Fibroblast of skin of left quadriceps (primary cell): ENCODE measurements around the gene PRPH.
"Not testable (repeated sequence)": the region's sequence is repeated elsewhere in the genome, so short reads cannot be mapped to it uniquely, and the experiment has no call there.

Source experiments
- DNase-seq, 2 experiments: peaks; one replicate each; pipeline ENCODE4 v3.0.0-alpha.2; 2013; ENCODE audit warnings: low read depth in 2 of 2

Gene PRPH

DNA sequence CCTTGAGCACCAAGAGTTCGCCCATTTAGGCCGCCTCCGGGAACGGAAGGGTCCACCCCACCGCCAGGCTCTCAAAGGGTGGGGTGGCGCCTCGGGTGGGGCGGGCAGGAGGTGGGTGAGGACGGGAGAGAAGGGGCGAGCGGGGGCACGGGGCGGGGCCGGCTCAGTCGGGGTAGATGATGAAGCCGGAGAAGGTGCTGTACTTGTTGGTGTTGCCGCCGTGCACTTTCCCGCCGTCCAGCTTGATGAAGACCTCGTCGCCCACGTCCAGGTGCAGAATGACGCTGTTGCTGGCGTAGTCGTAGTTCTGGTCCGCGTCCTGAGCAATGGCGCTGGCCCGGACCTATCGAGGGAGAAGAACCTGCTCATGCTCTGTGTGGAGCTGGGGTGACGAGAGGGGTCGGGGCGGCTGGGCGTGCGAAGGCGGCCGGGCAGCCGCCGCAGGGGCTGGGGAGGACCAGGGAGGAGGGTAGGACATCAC lies 38.0 kb downstream of the PRPH start:
- DNase-seq: no peak

DNA sequence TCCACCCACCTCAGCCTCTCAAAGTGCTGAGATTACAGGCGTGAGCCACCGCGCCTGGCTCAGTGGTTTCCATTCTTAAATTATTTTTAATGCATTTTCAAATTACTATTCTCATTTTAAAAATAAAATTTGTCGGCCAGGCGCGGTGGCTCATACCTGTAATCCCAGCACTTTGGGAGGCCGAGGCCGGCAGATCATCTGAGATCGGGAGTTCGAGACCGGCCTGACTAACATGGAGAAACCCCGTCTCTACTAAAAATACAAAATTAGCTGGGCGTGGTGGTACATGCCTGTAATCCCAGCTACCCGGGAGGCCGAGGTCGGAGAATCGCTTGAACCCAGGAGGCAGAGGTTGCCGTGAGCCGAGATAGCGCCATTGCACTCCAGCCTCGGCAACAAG lies 38.8 kb downstream of the PRPH start:
- not testable (repeated sequence) for DNase-seq

DNA sequence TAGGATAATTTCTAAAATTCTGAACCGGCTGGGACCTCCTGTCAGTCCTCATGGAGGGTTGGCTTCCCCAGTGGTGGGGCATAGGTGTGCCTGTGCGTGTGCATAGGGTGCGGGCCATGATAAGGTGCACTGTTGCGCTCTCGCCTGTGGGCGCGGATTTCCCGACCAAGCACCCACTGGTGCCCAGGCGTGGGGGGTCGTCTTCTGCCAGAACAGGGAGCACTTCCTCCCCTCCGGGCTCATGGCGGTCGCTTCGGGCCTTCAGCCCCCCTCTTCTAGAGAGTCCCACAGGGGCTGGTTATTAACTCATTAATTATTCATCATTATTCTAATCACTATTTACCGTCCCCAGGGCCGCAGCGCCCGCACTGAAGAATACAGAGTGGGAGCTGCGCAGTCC lies 39.3 kb downstream of the PRPH start:
- no peak for DNase-seq

DNA sequence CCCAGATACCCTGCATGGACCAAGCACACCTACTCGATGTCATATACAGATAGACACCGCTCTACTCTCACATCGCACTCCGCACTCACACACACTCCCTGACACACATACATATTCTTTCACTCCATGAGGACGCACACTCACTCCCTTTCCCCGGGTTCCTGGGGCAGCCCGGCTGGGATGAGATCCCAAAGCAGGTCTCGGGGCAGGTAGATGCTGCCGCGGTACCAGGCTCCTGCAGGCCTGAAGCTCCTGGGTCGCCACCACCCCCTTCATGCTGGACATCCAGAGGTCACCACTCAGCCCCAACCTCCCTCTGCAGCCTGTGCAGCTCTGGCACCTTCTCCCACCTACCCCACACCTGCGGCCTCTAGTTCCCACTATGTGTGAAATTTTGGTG lies 39.7 kb downstream of the PRPH start:
- no peak for DNase-seq

DNA sequence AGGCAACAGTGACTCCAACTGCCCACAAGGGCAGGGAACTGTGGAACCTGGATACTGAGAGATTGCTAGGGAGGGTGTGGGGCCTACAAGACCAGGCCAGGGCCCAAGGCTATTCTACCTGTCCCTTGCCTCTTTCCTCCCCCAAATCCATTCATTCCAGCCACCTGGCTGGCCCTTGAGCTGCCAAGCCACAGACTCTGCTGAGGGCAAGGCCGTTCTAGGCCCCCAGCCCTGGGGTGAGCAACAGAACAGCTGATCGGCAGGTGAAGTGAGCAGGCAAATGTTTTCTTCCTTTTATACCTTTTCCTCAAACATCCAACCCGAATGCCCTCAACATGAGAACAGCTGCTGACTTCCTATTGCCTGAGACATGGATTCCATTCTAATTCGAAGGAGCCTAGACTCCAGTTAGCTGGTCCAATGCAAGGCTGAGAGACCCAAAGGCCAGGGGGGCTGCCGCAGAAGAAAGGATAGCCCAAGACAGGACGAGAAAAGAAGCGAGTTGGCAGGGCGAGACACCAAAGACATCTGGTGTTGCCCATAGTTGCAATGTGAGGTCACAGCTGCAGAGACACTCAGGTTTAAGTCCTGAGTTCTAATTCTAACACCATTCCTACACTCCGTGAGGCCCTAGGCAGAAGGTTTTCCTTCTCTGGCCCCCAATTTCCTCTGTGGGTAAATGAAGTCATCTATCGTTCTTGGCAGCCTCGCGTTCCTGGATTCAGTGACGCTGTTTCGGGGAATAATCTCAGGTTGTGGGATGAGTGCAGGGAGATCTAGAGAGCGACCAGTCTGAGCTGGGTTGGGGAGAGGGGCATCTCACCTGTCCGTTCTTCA lies 40.4 kb downstream of the PRPH start:
- no peak for DNase-seq

DNA sequence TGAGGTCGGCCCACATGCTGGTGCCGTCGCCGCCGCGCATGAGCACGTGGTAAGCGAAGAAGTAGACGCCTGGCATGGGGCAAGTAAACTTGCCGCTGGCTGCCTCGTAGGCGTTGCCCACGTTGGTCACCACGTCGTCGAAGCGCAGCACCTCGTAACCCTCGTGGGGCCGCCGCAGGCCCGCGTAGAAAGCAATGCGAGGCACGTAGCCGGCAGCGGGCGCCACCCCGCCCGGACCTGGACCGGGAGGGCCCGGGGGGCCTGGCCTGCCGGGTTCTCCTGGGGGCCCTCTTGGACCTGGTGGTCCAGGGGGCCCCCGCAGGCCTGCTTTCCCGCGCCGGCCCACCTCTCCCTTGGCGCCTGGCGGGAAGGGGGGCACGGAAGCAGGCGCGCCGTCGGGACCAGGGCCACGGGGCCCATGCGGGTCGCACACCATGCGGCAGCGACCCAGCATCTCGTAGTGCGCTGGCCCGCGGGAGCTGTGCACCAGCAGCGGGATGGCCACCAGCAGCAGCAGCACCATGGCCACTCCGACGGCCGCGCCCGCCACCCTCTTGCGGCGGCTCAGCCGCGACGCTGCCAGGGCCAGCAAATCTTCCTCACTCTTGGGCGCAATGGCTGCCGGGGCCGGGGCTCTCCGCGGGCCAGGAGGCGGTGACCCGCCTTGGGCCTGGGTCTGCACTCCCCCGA lies 41.2 kb downstream of the PRPH start:
- DNase-seq: no peak

DNA sequence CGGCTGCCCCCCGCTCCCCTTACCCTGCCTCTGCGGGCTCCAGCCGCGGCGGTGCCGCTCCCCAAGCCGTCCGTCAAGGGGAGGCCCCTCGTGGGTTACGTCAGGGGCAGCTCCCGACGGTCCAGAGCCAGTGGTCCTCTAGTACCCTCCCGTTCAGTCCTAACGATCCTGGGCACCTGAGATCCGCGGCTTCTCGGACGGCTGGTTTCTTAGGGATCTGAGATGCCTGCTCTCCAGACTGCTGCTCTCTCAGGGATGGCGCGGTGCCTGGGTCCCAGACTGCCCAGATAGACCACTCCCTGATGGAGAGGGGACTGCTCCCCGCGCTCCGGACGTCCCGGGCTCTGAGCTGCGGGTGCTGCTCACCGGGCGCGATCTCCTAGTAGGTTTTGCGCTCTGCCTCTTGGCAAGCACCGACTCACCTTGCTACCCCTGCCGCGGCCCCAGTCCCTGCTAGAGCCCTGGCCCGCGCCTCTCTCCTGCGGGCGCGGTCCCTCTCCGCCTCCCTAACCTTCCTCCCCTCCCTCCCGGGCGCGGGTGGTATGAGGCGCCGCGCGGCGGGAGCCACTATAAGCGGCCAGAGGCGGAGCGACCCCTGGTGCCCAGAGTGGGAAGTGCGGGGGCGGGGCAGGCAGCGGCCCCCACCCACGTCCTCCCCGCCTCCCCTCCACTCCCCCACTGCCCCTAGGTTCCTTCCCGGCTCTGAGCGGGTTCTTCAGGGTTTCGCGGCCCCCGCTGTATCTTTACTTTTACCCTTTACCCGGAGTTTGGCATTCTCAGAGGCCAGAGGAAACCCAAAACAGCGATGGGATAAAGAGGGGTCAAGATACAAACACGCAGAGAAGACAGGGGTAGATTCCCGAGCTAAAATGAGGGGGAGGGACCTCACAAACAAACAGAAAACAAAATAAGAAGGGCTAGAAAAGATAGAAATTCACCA lies 42.0 kb downstream of the PRPH start, which contains the start of gene C1QL4:
Gene C1QL4 (minus strand): TSS at position 544 of the 940 bp plus-strand sequence. CDS start 711 bp downstream, outside the sequence.
- DNase-seq: peak in 1 of 2 experiments; percentile 23

DNA sequence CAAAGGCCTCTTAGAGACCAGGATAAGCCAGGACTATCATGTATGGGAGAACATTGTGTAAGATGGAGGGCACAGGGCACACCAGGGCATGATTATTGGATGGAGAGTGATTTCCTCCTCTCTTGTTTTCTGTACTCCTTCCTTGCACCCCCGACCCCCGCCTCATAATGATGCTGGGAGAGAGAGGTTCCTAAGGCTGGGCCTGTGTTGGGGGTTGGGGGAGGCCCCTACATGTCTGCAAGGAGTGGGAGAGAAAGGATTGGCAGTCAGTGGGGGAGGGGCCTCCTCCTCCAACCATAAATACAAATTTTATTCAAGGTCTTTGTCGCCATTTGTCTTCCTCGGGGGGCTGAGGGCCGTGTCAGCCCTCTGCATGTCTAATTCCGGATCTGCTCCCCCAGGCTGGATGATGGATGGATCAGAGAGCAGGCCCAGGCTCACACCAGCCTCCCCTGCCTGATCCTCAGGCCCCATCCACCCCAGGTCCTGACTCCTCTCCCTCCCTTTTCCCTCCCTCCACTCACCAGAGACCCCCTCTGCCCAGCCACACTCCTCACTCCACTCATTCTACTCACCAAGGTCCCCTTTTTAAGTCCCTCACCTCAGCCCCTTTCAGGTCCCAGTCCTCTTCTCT lies 44.0 kb downstream of the PRPH start:
- no peak for DNase-seq

DNA sequence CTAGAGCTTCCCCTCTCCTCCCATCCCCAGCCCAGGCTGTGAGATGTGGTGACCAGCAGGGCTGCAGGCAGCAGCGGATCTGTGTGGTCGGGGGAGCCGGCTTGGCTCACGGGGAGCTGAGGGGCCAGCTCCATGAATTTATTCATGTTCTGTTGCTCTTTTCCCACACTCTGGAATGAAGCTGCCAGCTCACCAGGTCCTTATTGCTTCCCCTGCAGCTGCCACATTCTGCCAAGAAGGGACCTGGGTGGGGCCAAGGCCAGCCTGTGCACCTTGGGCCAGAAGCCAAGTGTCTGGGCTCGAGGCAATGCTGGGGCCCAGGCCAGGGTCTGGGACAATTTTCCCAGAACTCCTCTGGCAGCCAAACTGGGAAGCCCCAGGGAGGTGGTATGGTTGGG lies 44.5 kb downstream of the PRPH start:
- no peak for DNase-seq

DNA sequence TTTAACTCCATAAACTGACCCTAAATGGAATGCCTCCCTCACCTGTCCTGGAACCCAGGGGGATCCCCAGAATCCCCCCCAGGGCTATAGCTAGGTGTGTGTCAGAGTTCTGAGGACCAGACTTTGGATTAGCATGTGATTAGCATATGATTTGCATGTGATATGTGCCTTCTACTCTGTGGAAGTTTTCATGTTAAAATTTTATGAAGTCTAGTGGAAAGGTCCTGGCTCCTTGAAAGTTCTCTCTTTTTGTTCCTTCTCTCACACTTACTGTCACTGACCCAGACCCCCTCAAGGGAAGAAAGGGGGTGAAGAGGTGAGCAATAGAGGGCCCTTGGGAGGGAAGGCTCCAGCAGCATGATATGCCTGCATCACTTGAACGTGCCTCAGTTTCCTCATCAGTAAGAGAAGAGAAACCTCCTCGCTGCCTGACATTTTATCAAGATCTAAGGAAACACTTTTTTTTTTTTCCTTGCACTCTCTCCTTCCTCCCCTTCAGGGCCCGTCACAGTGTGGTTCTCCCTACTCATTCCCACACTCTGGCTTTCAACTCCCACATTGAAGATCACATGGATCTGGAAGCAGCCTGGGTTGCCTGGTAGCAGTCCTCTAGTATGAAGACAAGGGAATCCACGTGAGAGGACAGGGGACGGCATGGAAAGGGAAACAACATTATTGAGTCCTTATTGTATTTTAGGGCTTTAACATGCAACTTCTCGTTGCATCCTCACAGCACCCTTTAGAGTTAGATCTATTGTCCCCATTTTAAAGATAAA lies 45.3 kb downstream of the PRPH start:
- no peak for DNase-seq

DNA sequence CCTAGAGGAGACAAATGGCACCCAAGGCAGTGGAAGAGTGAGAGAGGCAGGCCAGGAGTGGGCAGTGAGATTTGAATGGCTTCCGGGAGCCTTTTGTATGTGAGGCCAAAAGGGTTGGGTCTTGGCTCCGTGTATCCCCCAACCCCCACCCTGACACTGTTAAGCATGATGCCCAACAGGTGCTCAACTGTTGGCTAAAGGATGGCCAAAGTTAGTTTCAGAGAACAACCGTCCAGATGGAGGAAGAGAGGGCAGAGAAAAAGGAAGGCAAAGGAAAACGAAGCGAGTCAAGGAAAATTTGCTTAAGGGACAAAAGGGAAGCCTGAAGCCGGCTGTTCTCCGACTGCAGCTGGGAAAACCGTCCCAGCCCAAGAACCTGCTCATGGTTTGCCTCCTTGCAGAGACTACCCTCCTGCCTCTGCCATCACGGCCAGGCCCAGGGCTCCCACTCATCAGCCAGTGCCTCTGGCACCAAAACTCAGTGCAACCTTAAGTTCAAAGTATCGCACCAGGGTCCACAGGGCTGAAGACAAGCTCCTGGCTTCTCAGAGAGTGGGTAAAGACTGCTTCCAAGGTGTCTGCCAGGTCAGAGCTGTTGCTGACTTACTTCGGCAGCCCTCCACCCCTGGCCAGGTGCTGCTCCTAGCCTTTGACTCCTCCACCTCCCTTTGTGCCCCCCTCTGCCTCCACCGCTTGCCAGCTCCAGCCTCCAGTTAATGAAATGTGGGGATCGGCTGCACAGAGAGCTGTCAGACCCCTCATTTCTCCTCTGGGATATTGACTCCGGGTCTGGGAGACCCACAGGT lies 46.2 kb downstream of the PRPH start:
- DNase-seq: no peak

DNA sequence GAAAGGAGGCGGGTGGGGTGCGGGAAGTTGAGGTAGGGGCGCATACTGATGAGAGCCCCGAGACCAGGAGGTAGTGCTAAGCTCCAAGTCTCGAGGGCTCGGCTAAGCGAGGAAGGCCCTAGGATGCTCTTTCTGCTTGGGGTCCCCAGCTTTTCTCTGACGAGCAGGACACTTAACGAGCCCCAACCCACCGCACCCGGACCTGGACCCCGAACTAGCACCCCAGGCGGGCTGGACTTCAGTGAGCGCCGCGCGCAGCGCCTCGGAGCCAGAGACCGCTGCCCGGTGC lies 46.8 kb downstream of the PRPH start:
- no peak for DNase-seq

DNA sequence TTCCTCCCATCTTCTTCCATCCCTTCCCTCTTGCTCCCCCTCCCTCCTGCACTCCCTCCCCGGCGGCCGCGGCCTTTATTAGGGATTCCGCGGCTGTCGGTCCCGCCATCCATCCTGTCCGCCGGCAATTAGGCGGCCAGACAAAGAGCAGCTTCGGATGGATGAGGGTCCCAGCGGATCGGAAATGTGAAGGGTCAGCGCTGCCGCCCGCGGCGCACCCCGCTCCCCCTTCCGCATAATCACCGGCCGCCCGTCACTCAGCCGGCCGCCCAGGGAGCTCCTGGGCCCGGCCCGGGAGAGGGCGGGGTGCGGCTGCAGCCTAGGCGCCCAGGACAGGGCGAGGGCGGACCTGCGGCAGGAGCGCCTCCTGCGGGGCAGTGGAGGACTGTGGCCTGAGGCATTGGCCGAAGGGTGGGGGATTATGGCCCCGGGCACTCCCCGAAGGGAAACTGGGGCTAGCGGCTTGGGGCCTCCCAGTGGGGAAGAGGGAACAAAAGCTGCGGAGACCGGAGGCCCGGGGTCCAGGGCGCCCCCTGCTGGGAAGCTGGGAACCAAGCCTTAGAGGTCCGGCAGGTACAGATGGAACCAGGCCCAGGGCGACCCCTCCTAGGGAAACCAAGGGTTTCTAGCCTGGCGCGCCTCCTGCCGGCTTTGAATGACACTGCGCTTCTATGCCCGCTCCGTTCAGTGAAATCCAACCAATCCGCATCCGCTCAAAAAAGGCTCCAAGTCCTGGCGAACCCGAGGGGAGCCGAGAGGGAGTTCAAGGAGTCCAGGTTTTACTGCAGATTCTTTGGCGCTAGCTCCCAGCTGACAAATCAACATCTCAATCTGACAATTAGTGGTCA lies 47.3 kb downstream of the PRPH start:
- no peak for DNase-seq

DNA sequence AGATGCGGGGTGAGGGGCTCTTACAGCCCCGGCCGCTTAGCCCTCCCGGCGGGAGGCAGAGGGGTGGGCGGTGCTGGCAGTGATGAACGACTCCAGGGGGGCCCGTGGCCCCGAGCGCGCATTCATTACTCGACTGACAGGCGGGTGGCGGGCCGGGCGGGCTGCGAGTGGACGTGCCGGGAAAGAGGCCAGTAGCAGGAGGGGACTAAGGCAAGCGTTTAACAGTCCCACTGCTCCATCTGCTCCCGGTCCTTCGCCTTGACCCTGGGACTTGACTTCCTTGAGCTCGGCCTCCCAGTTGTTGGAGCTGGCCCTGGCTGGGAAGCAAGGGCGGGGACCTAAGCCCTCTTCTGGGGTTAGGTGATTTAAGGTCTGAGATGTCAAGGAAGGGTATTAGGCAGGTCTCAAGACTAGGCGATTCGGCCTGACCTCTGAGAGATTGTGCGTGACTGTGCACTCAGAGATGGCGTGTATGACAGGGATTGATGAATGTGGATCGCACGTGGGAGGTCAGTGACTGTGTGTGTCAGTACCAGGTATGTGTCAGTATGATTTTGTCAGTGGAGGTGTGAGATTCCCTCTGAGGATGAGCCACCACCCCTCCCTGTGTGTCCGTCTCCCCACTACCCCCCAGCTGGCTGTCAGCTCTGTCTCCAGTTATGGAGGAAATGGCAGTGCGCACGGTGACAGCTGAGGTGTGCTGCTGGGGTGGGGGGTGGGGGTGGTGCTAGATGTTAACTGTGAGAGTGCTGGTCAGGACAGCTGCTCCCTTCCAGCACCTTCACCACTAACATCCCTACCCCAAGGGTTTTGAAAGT lies 48.2 kb downstream of the PRPH start:
- DNase-seq: no peak

DNA sequence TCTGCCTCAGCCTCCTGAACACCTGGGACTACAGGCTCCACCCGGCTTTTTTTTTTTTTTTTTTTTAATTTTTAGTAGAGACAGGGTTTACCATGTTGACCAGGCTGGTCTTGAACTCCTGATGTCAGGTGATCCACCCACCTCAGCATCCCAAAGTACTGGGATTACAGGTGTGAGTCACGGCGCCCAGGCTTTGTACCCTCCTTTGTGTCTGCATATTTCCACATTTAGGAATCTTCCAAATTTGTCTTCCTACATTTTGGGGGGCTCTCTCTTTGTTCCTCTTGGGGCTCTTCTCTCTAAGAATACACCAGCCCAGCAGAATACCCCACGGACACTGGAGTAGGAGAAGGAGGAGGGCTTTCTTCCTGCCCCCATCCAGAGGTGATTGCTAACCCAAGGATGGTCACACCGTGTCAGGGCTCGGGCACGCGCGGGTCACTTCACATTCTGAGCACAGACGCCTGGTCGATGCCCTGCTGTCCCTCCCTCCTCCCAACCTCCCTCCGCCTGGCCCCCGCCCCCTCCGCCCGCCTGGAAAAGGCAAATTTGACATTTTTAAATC lies 49.6 kb downstream of the PRPH start:
- DNase-seq: no peak

DNA sequence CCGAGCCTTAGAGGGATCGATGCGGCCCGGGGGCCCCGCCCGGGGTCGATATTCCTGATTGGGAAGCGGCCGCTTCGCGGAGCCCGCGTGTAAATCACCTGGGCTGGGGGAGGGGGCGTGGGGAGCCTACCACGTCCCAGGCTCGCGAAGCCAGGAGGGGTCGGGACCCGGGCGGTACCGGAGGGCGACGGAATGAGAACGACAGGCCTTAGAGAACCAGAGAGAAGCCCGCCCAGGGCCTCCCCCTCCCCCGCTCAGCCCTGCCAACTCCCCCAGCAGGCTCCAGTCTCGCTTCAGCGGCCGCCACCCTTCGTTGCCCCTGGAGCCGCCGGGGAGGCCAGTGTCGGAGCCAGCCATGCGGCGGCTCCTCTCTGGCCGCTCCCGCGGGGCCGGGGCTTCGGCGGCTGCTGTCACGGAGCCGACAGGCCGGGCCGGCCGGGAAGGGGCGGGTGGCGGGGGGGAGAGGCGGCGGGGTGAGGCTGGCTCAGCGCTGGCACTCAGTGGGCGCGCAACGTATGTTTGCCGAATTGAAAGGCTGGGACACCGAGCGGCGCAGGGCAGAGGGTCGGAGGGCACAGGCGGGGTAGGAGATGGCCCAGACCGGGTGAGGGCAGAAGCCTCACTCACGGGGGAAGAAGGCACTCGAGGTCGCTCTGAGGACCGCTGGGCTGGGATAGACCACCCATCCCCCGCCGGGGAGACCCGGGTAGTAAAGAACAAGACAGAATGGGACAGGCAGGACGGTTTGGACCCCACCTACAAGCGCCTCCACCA lies 50.3 kb downstream of the PRPH start:
- DNase-seq: no peak
